ENCODE results near the gene PRICKLE2. TPM values are rescaled to one million over a fixed set of nuclear protein-coding genes. Genes with fewer than 3 reads are reported as not detected.

PRICKLE2 gene
- total RNA-seq, 1 experiment from 2014 or later = 3.2 TPM

DNA sequence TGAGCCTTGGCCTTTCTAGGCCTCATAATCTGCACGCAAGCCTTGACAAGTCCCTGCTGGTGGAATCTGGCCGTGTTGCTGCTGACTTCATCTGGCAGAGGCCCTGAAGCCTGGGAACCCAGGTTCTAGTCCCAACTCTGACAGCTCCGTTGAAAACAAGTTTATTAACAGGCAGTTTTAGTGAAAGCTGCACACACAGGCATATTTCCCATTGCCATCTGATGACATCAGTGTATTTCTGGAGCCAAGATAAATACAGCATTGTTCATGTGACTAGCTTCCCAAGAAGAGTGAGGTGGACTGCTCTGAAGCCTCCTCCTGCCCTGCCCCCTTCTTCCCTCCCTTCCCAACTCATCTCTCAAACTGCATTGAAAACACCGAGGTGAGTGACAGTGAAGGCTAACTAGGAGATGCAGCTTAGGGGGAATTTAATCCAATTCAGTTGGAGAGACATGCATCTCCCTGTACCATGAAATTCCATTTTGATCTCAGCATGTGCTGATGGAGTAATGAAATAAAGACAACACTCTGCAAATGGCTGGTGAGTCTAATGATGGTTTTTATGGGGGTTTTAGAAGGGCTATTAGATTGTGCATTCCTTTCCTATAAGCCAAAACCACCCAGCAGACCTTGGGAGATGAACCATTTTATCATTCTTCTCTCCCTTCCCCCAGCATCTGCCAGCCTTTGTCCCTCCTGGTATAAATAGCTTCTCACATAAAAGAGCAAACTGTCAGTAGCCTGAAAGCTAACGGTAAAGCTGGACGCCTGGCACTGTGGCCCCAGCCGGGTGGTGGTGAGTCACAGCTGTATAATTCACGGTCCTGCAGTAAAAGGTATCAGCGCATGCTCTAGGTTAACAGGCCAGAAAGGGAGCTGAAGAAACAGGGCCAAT is 38.0 kb downstream of the PRICKLE2 start:
- H3K4me2 ChIP-seq (ENCODE audit: insufficient read depth, insufficient read length, low read length) = no peak overlapping the region
- H3K9ac ChIP-seq (ENCODE audit: extremely low read depth, insufficient read length, low read length) = no peak overlapping the region

More for the DNA sequence above, 38.0 kb downstream of the PRICKLE2 start:
- Histone ChIP-seq H3K14ac (ENCODE audit: insufficient read depth, low read length) (no peak overlapping the region), H2BK5ac (ENCODE audit: insufficient read length, low read length) (no peak overlapping the region), H3K4ac (ENCODE audit: low read depth, low read length) (no peak overlapping the region), H3K18ac (ENCODE audit: insufficient read length, low read depth, low read length) (no peak overlapping the region), H2BK20ac (ENCODE audit: low read depth, low read length, poor library complexity, severe bottlenecking) (no peak overlapping the region), H2AFZ (ENCODE audit: low read length) (no peak overlapping the region), H4K5ac (ENCODE audit: insufficient read length, low read depth, low read length) (no peak overlapping the region), H3K4me1 (ENCODE audit: insufficient read depth, low read length) (peaks cover 4% of the 10 kb centered on the region; the same call in 1 of the 2 replicates), H2BK12ac (ENCODE audit: insufficient read length, low read depth, low read length) (no peak overlapping the region), H3K27ac (ENCODE audit: insufficient read length, low read depth, low read length) (no peak overlapping the region), H4K91ac (ENCODE audit: insufficient read length, low read depth, low read length) (no peak overlapping the region), H3K23me2 (ENCODE audit: insufficient read length, low read depth, low read length, poor library complexity, severe bottlenecking) (no peaks in the 10 kb centered on the region), H3K79me1 (ENCODE audit: insufficient read depth, low read depth, low read length, poor library complexity, severe bottlenecking) (no peaks in the 10 kb centered on the region), H2AK5ac (ENCODE audit: insufficient read length, low read length) (no peak overlapping the region), H3T11ph (ENCODE audit: low read length) (no peak overlapping the region), H4K20me1 (ENCODE audit: control insufficient read depth, insufficient read depth, insufficient read length) (no peaks in the 10 kb centered on the region), H2BK120ac (ENCODE audit: low read depth, low read length, poor library complexity, severe bottlenecking) (no peak overlapping the region), H2BK15ac (ENCODE audit: low read depth, low read length) (no peak overlapping the region), H3K79me2 (ENCODE audit: insufficient read depth, low read length) (no peaks in the 10 kb centered on the region), H3K9me3 (ENCODE audit: control insufficient read depth, low read depth, low read length) (no peaks in the 10 kb centered on the region), H3K56ac (ENCODE audit: insufficient read length, low read depth, low read length) (no peak overlapping the region), H4K8ac (replicated peaks; ENCODE audit: insufficient read length, low read depth, low read length) (no peak overlapping the region), H3K27me3 (ENCODE audit: insufficient read depth, low read length) (no peaks in the 10 kb centered on the region), H3K23ac (ENCODE audit: insufficient read length, low read depth, low read length) (no peak overlapping the region)
- TF ChIP-seq, protein P1, sequence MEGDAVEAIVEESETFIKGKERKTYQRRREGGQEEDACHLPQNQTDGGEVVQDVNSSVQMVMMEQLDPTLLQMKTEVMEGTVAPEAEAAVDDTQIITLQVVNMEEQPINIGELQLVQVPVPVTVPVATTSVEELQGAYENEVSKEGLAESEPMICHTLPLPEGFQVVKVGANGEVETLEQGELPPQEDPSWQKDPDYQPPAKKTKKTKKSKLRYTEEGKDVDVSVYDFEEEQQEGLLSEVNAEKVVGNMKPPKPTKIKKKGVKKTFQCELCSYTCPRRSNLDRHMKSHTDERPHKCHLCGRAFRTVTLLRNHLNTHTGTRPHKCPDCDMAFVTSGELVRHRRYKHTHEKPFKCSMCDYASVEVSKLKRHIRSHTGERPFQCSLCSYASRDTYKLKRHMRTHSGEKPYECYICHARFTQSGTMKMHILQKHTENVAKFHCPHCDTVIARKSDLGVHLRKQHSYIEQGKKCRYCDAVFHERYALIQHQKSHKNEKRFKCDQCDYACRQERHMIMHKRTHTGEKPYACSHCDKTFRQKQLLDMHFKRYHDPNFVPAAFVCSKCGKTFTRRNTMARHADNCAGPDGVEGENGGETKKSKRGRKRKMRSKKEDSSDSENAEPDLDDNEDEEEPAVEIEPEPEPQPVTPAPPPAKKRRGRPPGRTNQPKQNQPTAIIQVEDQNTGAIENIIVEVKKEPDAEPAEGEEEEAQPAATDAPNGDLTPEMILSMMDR (conservative IDR thresholded peaks at IDR 0.05) = no peak
- no peaks in the 10 kb centered on the region for H3K36me3 Mint-ChIP-seq (ENCODE audit: insufficient read depth in 1 of 3, low read depth in 3 of 3)
- no peak overlapping the region for H3K4me3 Mint-ChIP-seq
- no peak overlapping the region; a peak in 2 of 7 replicates for H3K27ac Mint-ChIP-seq
- no peaks in the 10 kb centered on the region for H3K9me3 Mint-ChIP-seq
- no peak for DNase-seq
- WGBS (ENCODE audit: extremely low coverage, insufficient read length, low lambda C conversion rate) = no CpG with 5 or more reads among the region's 9 CpGs
- H3K4me1 Mint-ChIP-seq = peaks cover 10 to 24% of the 10 kb centered on the region in 2 experiments
- H3K27me3 Mint-ChIP-seq (ENCODE audit: low read depth) = no peaks in the 10 kb centered on the region; the same call in 1 of the 2 replicates
